Skin epidermis (tissue), 12 donors: ENCODE measurements around the gene SLC5A11.

Experiments
- H3K27ac ChIP-seq, 21 experiments: fragments of 200-600 bp; sonication (generic) in 11 of 21; one replicate each; pipeline ENCODE4 v1.5.0; 2020; ENCODE audit warnings: mild to moderate bottlenecking in 3 of 21, inconsistent platforms in 2 of 21, moderate library complexity in 2 of 21
- H3K4me3 ChIP-seq, 7 experiments: fragments of 200-600 bp; sonication (generic) in 2 of 7; one replicate each; pipeline ENCODE4 v1.5.0; 2020; ENCODE audit warnings: inconsistent platforms in 2 of 7, mild to moderate bottlenecking in 2 of 7, moderate library complexity in 1 of 7

The SLC5A11 gene

DNA sequence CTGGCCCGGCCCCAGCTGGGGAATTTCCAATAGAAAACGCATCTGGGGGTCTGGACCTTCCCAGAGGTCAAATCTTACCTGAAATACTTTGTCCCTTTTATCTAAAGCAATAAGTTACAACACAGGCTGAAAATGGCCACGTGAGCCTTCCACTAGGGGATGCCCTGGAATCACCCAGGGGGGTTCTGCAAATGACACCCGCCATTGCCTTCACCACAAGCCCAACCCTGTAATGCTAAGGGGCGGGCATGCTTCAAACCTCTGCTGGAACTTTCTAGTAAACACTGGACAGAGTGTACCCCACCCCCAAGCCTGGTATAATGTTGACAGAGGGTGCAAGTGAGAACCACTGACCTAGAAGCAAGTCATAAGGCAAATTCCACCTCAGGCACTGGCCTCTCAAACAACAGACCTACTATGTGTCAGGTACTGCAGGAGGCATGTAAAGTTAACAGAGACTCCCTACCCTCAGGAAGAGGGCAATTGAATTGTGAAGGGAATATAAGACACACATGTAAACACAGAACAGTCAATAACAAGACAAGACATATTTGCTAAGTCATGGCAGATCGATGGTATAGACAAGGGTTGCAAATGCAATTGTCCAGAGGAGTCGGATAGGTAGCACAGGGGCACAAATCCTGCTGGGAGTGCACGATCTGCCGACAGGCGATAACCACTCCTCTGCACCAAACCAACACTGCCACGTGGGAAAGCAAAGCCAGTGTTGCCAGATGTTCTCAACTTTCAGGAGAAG lies 110.4 kb downstream of the SLC5A11 start:
- no peak overlapping the region for H3K27ac ChIP-seq
- no peak overlapping the region for H3K4me3 ChIP-seq

GRCh38 chr16:24957887-24958286 lies 112.1 kb downstream of the SLC5A11 start:
- H3K4me3 ChIP-seq: no peak overlapping the region
- H3K27ac ChIP-seq: no peak overlapping the region
